Mesodermal cell (in vitro differentiated cells): Measurements from ENCODE around the gene KRTDAP. TPM values are rescaled to one million over a fixed set of nuclear protein-coding genes. Genes with fewer than 3 reads are reported as not detected.

Experiments used
- H3K27ac ChIP-seq: 2 replicates; pipeline ENCODE4 v1.7.0; 2013; ENCODE audit warnings: mild to moderate bottlenecking, low read depth, low read length, moderate library complexity; ENCODE audit not compliant: severe bottlenecking
- H3K36me3 ChIP-seq: 2 replicates; pipeline ENCODE4 v1.7.1; 2013; ENCODE audit warnings: mild to moderate bottlenecking, low read length, moderate library complexity; ENCODE audit not compliant: control insufficient read depth, insufficient read depth
- H3K4me1 ChIP-seq: one replicate; pipeline ENCODE4 v1.7.1; 2013; ENCODE audit warnings: mild to moderate bottlenecking, low read length; ENCODE audit not compliant: insufficient read depth, control insufficient read depth, poor library complexity, severe bottlenecking
- H3K4me3 ChIP-seq: 2 replicates; pipeline ENCODE4 v1.7.0; 2013; ENCODE audit warnings: low read length, control low read depth, mild to moderate bottlenecking; ENCODE audit not compliant: insufficient read depth, poor library complexity, severe bottlenecking; ENCODE audit errors: extremely low read depth
- H3K9me3 ChIP-seq: 2 replicates; pipeline ENCODE4 v1.7.1; 2013; ENCODE audit warnings: mild to moderate bottlenecking, low read length, moderate library complexity; ENCODE audit not compliant: control insufficient read depth
- WGBS, 2 experiments: methylation state at CpG; one replicate each; pipeline ENCODE4 v1.1.5; 2013; ENCODE audit warnings: missing lambda C conversion rate in 2 of 2; ENCODE audit not compliant: insufficient coverage in 2 of 2; 5-methylcytosine and 5-hydroxymethylcytosine counted together
- polyA plus RNA-seq, 2 experiments: library from polyadenylated mRNA; stranded (reverse); fragments of 50-300 nt; gene quantifications; one replicate each; pipeline ENCODE4 v1.2.3, GENCODE V29; 2013

Gene KRTDAP, protein sequence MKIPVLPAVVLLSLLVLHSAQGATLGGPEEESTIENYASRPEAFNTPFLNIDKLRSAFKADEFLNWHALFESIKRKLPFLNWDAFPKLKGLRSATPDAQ
- not detected for polyA plus RNA-seq (2013, experiment 1 of 2)
- polyA plus RNA-seq (2013, experiment 2 of 2): not detected

GRCh38 chr19:35490364-35490763 lies at the start of gene KRTDAP:
TSS of gene KRTDAP (minus strand) at chr19:35490464. CDS start at chr19:35490442, 22 bp downstream.
- Histone ChIP-seq H3K4me3 (no peak within 1 kb of the TSS), H3K4me1 (no peaks in the 10 kb centered on the region), H3K27ac (no peak within 1 kb of the TSS), H3K9me3 (no peaks in the 10 kb centered on the region), H3K36me3 (no peaks in the 10 kb centered on the region)
- WGBS, 2 experiments: 80 to 84% methylated on average over 5 to 6 of the region's 9 CpGs

DNA sequence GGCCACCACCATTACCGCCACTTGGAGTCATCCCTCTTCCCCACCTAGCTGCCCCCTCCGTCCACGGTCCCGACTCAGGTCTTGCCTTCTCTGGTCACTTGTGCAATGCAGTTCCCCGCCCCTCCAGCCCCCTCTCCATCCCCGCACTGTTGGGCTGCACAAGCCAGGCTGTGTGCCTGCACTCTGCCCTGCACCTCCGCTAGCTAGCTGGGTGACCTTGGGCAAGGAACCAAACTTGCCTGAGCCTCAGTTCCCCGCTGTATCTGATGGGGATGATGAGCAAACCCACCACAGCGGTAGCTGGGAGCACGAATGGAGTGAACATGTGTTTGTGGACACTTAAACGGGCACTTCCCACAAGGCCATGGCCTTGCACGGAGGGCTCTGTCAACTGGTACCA lies 49.6 kb upstream of the KRTDAP start:
- H3K4me1 ChIP-seq: no peaks in the 10 kb centered on the region
- no peak overlapping the region for H3K4me3 ChIP-seq
- WGBS, 2 experiments: 94 to 97% methylated on average over 10 to 12 of the region's 12 CpGs
- no peak overlapping the region for H3K27ac ChIP-seq
- H3K36me3 ChIP-seq: peaks cover 8% of the 10 kb centered on the region
- H3K9me3 ChIP-seq: no peaks in the 10 kb centered on the region

DNA sequence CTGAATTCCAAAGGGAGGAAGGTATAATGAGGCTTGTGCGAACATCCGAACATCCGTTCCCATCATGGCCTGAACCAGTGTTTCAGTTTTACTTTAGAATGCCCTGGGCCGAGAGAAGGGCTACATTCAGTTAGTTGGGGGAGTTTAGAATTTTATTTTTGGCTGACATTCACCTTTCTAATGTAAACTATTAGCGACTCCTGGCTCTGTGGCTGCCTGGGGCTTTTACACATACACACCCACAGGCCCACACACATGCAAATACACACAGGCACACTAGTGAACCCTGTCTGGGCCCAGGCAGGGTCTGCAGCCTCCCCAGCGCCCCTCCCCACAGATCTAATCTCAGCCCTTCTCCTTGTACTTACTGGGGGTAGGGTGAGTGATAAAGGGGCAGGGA lies 49.0 kb upstream of the KRTDAP start:
- peaks cover 8% of the 10 kb centered on the region for H3K36me3 ChIP-seq
- H3K9me3 ChIP-seq: no peaks in the 10 kb centered on the region
- H3K27ac ChIP-seq: no peak overlapping the region
- no peak overlapping the region for H3K4me3 ChIP-seq
- no peaks in the 10 kb centered on the region for H3K4me1 ChIP-seq
- 81 to 100% methylated on average over 3 to 4 of the region's 6 CpGs for WGBS, 2 experiments

GRCh38 chr19:35534803-35535480 lies 44.7 kb upstream of the KRTDAP start:
- Histone ChIP-seq H3K9me3 (no peaks in the 10 kb centered on the region), H3K4me1 (no peaks in the 10 kb centered on the region), H3K4me3 (no peak overlapping the region), H3K36me3 (no peaks in the 10 kb centered on the region), H3K27ac (no peak overlapping the region)
- 85 to 94% methylated on average over 5 to 8 of the region's 10 CpGs for WGBS, 2 experiments

GRCh38 chr19:35533822-35534392 lies 43.6 kb upstream of the KRTDAP start:
- Histone ChIP-seq H3K4me1 (no peaks in the 10 kb centered on the region), H3K4me3 (no peak overlapping the region), H3K9me3 (no peaks in the 10 kb centered on the region), H3K27ac (no peak overlapping the region), H3K36me3 (no peaks in the 10 kb centered on the region)
- 85 to 86% methylated on average over 18 to 26 of the region's 30 CpGs for WGBS, 2 experiments

DNA sequence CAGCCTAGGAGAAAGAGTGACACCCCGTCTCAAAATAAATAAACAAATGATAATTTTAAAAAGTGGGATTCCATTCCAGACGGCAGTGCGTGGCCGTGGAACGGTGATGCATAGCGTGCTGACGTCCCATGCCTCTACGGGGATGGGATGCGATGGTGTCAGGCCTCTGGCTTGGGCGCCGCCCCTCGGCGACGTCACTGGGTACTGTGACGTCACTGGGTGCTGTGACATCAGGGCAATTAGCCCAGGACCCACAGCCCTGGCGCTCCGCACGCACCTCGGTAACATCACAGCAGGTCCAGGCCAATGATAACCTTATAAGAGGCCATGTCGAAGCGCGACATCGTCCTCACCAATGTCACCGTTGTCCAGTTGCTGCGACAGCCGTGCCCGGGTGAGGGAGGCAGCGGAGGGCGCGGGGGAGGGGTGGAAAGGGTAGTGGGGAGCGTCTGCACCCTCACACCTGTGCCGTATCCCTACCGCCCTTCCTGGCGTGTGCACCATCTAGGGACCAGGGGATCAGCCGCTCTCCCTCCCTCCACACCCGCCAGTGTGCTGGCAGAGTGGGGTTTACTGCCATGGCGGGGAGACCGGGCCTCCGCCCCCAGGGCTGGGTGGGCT lies 43.0 kb upstream of the KRTDAP start, which contains the start of gene GAPDHS:
GAPDHS (plus strand) TSS at position 256 of the 621 bp plus-strand sequence; CDS start at position 328, 72 bp downstream.
- H3K9me3 ChIP-seq: no peaks in the 10 kb centered on the region
- H3K27ac ChIP-seq: no peak within 1 kb of the TSS
- no peak within 1 kb of the TSS for H3K4me3 ChIP-seq
- no peaks in the 10 kb centered on the region for H3K36me3 ChIP-seq
- WGBS, 2 experiments: 89 to 95% methylated on average over 27 to 32 of the region's 39 CpGs
- H3K4me1 ChIP-seq: no peaks in the 10 kb centered on the region

GRCh38 chr19:35531291-35531690 lies 41.0 kb upstream of the KRTDAP start:
- Histone ChIP-seq H3K9me3 (no peaks in the 10 kb centered on the region), H3K27ac (no peak overlapping the region), H3K36me3 (no peaks in the 10 kb centered on the region), H3K4me3 (no peak overlapping the region), H3K4me1 (no peaks in the 10 kb centered on the region)
- 32 to 57% methylated on average over 3 to 5 of the region's 6 CpGs for WGBS, 2 experiments

- H3K9me3 ChIP-seq: no peaks in the 10 kb centered on the region
- 81 to 89% methylated on average over 16 to 18 of the region's 19 CpGs for WGBS, 2 experiments
These were observed 39.3 kb upstream of the KRTDAP start for GRCh38 chr19:35529241-35530218.

DNA sequence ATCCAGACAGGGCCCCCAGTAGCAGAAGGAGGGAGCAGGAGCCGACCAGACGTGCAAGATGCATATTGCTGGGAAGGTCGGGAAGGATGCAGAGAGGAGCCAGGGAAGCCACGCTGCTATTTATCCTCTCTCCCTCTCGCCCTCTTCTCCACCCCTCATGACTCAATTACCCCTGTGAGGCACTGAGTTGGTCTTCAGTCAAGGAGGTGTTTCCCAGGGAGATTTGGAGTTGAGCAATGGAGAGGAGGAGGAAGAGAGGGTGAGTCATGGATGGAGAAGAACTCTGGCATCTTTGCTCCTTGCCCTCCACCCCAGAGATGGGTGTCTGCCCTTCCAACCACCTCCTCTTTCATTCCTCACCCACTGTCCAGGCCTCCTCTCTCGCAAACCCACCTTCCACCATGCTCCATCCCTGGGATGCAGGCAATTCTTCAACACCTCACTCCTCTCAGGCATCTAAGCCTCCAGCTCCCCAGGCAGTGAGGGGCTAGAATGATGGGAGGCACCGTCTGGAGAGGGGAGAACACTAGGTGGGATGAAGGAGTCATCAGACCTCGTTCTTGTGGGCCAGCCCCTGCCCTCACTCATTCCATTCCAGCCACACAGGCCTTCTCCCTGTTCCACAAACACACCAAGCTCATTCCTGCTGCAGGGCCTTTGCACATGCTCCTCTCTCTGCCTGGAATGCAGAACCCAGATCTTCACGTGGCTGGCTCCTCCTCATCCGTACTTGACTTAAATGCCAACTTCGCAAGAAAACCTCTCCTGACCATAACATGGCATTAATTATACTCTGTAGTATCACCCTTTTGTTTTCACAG lies 38.2 kb upstream of the KRTDAP start, which contains the start of gene SBSN:
SBSN (minus strand) TSS at position 94 of the 821 bp plus-strand sequence; CDS start at position 64, 30 bp downstream.
- no peaks in the 10 kb centered on the region for H3K9me3 ChIP-seq
- no peak within 1 kb of the TSS for H3K4me3 ChIP-seq
- no peaks in the 10 kb centered on the region for H3K36me3 ChIP-seq
- WGBS, 2 experiments: 76 to 81% methylated on average over 3 to 4 of the region's 11 CpGs
- H3K4me1 ChIP-seq: no peaks in the 10 kb centered on the region
- H3K27ac ChIP-seq: no peak within 1 kb of the TSS

More at GRCh38 chr19:35529241-35530218, 39.3 kb upstream of the KRTDAP start:
- Histone ChIP-seq H3K27ac (no peak overlapping the region), H3K4me3 (no peak overlapping the region), H3K36me3 (no peaks in the 10 kb centered on the region), H3K4me1 (no peaks in the 10 kb centered on the region)
